Measurements from ENCODE around the gene PHAF1.

The PHAF1 gene

DNA sequence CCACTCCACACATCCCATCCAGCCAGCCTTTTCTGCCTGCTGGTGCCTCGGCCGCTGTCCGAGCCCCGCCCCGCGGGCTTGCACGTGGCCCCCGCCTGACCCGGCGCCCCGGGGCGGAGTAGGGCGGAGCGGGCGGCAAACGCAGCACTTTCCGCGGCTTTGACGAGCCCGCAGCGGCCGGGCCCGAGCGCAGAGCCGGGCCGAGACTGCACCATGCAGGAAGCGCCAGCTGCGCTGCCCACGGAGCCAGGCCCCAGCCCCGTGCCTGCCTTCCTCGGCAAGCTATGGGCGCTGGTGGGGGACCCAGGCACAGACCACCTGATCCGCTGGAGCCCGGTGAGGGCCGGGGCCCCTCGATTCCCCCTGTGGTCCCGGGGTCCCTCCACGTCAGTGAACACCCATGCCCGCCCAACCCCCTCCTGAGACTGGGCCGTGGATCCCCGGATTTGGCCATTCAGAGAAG lies 54.9 kb downstream of the PHAF1 start, which contains the start of gene HSF4:
Gene HSF4, plus strand, starts transcription at position 147 of the 463 bp plus-strand sequence. Its CDS starts 67 bp downstream, at position 214.
- DNase-seq, result no peak

- DNase-seq, result no peak
Measured at GRCh38 chr16:67165121-67166078, 55.7 kb downstream of the PHAF1 start.

- DNase-seq, result no peak
Measured at GRCh38 chr16:67166110-67166547, 56.4 kb downstream of the PHAF1 start.

DNA sequence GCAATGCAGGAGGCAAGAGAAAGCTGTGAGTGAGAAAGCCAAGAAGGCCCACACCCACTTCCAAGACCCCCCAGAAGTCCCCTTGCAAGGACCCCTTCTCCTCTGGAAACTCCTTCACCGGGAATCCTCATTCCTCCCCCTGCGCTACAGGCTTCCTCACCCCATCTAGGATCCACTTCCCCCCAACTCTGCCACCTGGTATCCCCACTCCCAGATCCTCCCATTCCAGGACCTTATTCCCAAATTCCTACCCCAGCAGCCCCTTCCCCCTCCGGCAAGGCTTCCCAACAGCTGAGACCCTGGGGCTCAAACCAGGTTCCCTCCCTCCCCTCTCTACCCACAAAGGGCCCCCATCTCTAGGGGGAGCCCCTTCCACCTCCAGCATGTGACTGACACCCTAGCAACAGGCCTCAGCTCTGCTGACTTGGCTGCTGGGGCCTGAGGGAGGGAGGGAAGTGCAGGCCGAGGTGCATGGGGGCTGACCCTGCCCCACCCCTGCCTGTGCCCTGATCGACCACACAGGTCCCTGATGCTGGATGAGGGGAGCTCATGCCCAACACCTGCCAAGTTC lies 56.9 kb downstream of the PHAF1 start:
- DNase-seq, result no peak

DNA sequence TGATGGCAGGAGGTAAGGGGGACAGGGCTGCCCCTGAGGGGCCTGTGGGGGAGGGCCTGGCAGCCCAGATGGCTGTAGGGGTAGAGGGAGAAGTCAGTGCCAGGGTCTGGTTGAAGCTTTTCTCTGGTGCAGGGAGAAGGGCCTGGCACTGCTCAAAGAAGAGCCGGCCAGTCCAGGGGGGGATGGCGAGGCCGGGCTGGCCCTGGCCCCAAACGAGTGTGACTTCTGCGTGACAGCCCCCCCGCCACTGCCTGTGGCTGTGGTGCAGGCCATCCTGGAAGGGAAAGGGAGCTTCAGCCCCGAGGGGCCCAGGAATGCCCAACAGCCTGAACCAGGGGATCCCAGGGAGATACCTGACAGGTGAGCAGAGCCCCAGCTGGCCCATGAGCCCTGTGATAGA lies 57.8 kb downstream of the PHAF1 start:
- DNase-seq, result no peak

DNA sequence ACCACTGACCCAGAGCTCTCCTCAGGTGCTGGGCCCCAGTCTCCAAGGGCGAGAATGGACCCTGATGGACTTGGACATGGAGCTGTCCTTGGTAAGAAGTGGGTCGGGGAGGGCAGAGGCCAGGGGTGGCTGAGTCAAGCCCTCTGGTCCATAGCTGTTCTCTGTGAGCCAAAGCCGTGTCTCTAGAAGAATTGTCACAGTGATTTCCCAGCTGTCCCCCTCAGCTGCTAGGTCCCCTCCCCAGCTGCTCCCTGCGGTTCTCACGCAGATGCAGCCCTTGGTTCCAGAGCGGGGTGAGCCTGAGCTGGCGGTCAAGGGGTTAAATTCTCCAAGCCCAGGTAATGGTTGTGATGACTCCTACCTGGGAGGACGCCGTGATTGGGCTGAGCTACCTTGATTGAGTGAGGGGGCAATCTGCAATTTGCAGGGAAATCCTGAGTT lies 59.3 kb downstream of the PHAF1 start:
- DNase-seq, result no peak

DNA sequence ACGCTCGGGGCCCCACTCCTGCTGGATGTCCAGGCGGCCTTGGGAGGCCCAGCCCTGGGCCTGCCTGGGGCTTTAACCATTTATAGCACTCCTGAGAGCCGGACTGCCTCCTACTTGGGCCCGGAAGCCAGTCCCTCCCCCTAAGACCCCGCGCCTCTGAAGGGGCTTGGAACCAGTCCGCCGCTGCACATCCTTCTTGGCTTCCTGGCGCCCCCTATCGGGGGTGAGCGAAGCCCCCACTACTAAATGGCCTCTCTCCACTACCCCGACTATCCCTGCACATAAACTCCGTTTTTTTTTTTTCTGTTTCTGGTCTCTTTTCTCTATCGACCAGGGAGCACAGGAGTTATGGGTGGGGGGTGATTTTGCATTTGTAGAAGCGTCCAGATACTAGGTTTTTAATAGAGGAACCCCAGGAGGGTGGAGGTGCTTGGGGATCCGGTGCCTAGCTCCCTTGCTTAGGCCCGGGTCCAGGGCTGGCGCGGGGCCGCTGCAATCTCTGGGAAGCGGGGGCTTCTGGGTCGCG lies 60.0 kb downstream of the PHAF1 start:
- no peak for DNase-seq

DNA sequence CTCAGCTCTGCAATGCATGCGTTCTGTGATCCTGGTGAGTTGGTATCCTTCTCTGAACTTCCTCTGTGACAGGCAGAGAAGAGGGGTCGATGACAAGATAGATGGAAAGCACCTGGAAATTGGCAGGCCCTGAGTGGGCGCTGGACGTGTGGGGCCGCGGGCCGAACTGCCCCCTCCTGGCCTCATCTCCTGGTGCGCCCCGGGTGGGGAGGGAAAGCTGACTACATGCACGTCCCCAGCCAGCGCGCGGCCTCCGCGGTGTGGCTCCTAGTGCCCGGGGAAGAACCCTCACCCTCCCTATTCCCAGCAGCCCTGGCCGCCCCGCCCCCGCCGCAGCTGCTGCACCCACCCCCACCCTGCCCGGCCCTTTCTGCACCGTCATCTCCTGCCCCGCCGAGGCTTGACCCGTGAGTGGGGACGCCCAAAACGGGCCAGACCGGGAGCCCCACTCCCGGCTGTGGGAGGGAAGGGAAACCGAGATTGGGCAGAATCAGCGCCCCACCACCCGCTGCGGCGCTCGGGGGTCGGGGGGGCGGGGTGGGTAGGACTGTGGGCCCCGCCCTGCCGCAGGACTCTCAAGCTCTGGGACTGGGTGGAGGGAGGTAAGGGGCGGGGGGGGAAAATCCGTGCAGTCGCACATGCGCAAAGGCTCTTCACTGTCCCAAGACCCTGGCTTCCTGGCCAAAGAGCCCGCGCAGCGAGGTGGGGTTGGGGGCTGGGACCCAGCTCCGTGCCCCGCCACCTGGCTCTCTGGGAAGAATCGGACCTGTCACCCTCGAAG lies 60.6 kb downstream of the PHAF1 start, which contains the start of gene NOL3:
Gene NOL3, plus strand, starts transcription at position 371 of the 781 bp plus-strand sequence.
- DNase-seq, result peak; percentile 24

- no peak for DNase-seq
Measured at GRCh38 chr16:67170949-67171649, 61.4 kb downstream of the PHAF1 start.

DNA sequence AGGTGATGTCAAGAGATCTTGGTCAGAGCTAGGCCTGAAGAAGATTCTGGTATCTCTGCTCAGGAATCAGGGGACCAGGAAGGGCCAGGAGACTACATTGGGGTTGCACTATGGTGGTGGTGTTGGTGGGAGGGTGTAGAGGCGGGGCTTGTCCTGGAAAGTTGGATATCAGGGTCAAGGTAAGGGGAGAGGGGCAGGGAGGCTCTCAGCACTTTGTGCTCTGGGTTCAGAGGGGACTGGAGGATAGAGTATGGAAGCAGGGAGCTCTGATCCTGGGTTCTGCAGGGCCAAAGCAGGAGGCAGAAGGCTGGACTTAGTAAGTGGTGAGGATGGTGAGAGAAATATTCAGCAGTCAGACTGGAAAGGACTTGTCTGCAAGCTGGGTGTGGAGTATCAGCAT lies 63.6 kb downstream of the PHAF1 start:
- DNase-seq, result no peak

- no peak for DNase-seq
Measured at GRCh38 chr16:67173808-67174705, 64.3 kb downstream of the PHAF1 start.

- DNase-seq, result no peak
Measured at GRCh38 chr16:67174706-67175231, 65.0 kb downstream of the PHAF1 start.

GRCh38 chr16:67176662-67177061 lies 66.9 kb downstream of the PHAF1 start:
- DNase-seq, result no peak

DNA sequence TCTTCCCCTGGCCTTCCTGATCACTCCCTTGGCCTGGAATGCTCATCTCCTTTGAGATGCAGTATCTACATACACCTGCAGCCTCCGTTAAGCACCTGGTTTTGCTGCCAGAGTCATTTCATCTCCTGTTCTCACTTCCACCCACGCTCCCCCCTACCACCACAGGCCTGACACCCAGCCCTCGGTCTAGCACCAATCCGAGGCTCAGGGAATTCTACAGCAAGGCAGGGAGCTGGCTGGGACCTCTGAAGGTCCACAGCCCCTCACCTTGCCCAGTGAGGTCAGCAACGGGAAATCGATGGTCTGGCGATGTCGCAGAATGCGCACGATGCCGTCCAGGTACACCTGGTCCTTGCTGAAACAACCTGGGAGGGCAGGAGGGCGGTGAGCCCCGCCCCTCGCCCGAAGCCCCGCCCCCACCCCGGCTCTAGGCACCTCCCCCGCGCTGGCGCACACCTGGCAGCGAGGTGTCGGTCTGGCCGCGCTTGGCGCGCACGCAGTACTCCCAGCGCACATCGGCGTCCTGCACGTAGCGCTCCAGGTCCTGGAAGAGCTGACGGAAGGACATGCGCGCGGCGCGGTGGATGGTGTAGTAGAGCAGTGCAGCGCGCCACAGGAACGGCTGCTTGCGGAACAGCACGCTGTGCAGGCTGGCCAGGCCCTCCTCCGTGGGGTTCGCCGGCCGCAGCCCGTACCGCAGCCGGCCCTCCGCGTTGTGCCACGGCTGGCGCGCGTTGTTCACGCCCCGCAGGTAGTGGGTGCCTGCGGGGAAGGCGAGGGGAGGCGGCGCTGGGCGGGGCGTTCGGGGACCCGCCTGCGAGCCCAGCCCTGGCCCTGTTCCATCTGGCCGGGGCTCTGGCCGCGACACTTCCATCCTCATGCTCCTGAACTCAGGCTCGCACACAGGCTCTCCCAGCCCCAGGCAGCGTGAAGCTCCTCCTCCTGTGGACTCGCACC lies 68.3 kb downstream of the PHAF1 start:
- DNase-seq, result no peak

GRCh38 chr16:67179421-67180080 lies 69.8 kb downstream of the PHAF1 start:
- no peak for DNase-seq

DNA sequence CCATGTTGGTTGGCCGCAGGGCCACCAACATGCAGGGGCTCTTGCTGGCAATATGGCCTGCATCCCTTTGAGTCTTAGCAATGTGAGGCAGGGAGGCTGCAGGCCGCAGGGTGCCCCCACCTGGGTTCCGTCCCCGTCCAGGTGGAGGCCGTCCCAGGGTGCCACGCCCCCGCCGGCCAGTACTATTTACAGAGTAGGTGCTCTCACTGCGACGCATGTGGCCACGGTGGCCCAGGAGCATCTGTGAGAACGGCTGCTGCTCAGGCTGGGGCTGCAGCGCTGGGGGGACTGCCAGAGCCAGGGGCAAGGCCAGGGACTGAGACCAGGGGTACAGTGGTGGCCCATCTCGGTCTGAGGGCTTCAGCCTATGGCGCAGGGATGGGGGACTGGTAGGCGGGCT lies 70.4 kb downstream of the PHAF1 start:
- no peak for DNase-seq

GRCh38 chr16:67181346-67181745 lies 71.6 kb downstream of the PHAF1 start:
- peak; percentile 51 for DNase-seq

GRCh38 chr16:67182288-67182687 lies 72.5 kb downstream of the PHAF1 start:
- DNase-seq, result no peak

DNA sequence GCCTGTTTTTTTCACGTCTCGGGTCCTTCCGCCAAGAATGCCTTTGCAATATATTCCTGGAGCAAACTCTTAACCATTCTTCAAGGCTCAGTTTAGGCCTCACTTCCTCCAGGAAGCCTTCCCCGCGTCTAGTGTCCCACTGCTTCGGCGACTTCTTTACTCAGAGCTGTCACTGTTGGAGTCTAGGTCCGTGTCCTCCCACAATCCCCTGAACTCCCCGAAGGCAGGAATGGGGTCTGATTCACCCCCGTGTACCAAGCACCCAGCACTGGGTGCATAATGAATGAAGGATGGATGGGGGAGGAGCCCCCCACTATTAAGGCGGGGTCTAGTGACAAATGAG lies 73.5 kb downstream of the PHAF1 start:
- DNase-seq, result no peak

All from NCI-H446 treated with DMSO at 0.1 percent for 48 hours (cell line).